ENCODE data around the gene WNT2.
"Not testable (repeated sequence)": the region's sequence is repeated elsewhere in the genome, so short reads cannot be mapped to it uniquely, and the experiment has no call there.

WNT2 gene

DNA sequence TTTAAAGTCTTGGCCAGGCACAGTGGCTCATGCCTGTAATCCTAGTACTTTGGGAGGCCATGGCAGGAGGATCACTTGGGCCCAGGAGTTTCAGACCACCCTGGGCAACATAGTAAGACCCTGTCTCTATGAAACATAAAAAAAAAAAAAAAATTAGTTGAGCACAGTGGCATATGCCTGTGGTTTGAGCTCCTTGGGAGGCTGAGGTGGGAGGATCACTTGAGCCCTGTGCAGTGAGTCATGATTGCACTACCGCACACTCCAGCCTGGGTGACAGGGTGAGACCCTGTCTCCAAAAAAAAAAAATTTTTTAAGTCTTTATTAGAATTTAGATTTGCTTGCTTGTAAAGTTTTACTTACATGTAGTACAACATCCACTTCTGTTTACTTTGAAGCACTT is 14.0 kb downstream of the WNT2 start:
- no peak for TF ChIP-seq YY1 (IDR thresholded peaks at IDR 0.05; ENCODE audit: insufficient read depth, insufficient read length)
- TF ChIP-seq SUZ12 (IDR thresholded peaks at IDR 0.05; ENCODE audit: extremely low read depth, insufficient read depth, insufficient read length), result no peak
- no peak for TF ChIP-seq ZNF274 (IDR thresholded peaks at IDR 0.05; ENCODE audit: low read depth, low read length)
- H3K4me3 ChIP-seq (ENCODE audit: insufficient read length, low read depth), result no peak overlapping the region
- no peaks in the 10 kb centered on the region for H3K4me1 ChIP-seq (ENCODE audit: insufficient read depth, insufficient read length)
- no peaks in the 10 kb centered on the region for H3K27me3 ChIP-seq (ENCODE audit: insufficient read depth, insufficient read length)
- no peaks in the 10 kb centered on the region for H3K9me3 ChIP-seq (ENCODE audit: insufficient read depth, low read length)
- DNase-seq (ENCODE audit: low read depth, low spot score), result no peak
- H3K36me3 ChIP-seq (ENCODE audit: insufficient read depth, insufficient read length, low read length), result no peaks in the 10 kb centered on the region
- no peak overlapping the region for H3K9ac ChIP-seq (ENCODE audit: insufficient read length, low read depth)

- H3K36me3 ChIP-seq (ENCODE audit: insufficient read depth, insufficient read length, low read length), result no peaks in the 10 kb centered on the region
- H3K27me3 ChIP-seq (ENCODE audit: insufficient read depth, insufficient read length), result no peaks in the 10 kb centered on the region
- TF ChIP-seq YY1 (IDR thresholded peaks at IDR 0.05; ENCODE audit: insufficient read depth, insufficient read length), result no peak
- no peak for TF ChIP-seq SUZ12 (IDR thresholded peaks at IDR 0.05; ENCODE audit: extremely low read depth, insufficient read depth, insufficient read length)
- TF ChIP-seq ZNF274 (IDR thresholded peaks at IDR 0.05; ENCODE audit: low read depth, low read length), result no peak
- no peak overlapping the region for H3K9ac ChIP-seq (ENCODE audit: insufficient read length, low read depth)
- H3K4me1 ChIP-seq (ENCODE audit: insufficient read depth, insufficient read length), result no peaks in the 10 kb centered on the region
- no peak for DNase-seq (ENCODE audit: low read depth, low spot score)
- no peaks in the 10 kb centered on the region for H3K9me3 ChIP-seq (ENCODE audit: insufficient read depth, low read length)
- H3K4me3 ChIP-seq (ENCODE audit: insufficient read length, low read depth), result no peak overlapping the region
Measured at GRCh38 chr7:117302396-117302795, 20.5 kb downstream of the WNT2 start.

DNA sequence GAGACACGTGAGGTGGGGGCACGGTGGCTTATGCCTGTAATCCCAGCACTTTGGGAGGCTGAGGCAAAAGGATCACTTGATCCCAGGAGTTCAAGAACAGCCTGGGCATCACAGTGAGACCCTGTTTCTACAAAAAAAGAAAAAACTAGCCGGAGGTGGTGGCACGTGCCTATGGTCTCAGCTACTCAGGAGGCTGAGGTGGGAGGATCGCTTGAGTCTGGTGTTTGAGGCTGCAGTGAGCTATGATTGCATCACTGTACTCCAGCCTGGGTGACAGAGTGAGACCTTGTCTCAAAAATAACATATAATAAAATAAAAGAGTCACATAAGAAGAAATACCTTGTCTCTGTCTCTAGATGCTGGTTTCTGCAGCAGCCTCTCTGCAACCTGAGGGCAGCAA is 22.4 kb downstream of the WNT2 start:
- H3K4me1 ChIP-seq (ENCODE audit: insufficient read depth, insufficient read length); H3K27me3 ChIP-seq (ENCODE audit: insufficient read depth, insufficient read length); DNase-seq (ENCODE audit: low read depth, low spot score); H3K4me3 ChIP-seq (ENCODE audit: insufficient read length, low read depth); H3K9ac ChIP-seq (ENCODE audit: insufficient read length, low read depth); H3K36me3 ChIP-seq (ENCODE audit: insufficient read depth, insufficient read length, low read length); H3K9me3 ChIP-seq (ENCODE audit: insufficient read depth, low read length): not testable (repeated sequence)

DNA sequence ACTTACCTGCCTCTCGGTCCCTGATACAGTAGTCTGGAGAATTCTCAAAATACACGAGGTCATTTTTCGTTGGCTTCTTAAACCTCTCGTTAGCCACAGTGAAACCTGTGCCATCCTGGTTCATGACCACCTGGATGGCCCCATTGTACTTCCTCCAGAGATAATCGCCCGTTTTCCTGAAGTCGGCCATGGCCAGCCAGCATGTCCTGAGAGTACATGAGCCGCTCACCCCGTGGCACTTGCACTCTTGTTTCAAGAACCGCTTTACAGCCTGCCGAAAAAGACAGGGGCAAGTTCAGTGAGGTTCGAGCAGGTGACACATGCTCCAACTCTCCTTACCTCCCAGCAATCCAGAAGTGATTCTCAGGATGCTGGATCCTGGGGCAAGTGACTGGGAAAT is 25.3 kb downstream of the WNT2 start:
- Histone ChIP-seq H3K9me3 (ENCODE audit: insufficient read depth, low read length) (no peaks in the 10 kb centered on the region), H3K36me3 (ENCODE audit: insufficient read depth, insufficient read length, low read length) (no peaks in the 10 kb centered on the region), H3K27me3 (ENCODE audit: insufficient read depth, insufficient read length) (no peaks in the 10 kb centered on the region), H3K4me1 (ENCODE audit: insufficient read depth, insufficient read length) (no peaks in the 10 kb centered on the region), H3K4me3 (ENCODE audit: insufficient read length, low read depth) (no peak overlapping the region), H3K9ac (ENCODE audit: insufficient read length, low read depth) (no peak overlapping the region)
- no peak for TF ChIP-seq ZNF274 (IDR thresholded peaks at IDR 0.05; ENCODE audit: low read depth, low read length)
- no peak for TF ChIP-seq YY1 (IDR thresholded peaks at IDR 0.05; ENCODE audit: insufficient read depth, insufficient read length)
- no peak for TF ChIP-seq SUZ12 (IDR thresholded peaks at IDR 0.05; ENCODE audit: extremely low read depth, insufficient read depth, insufficient read length)
- DNase-seq (ENCODE audit: low read depth, low spot score), result no peak

- H3K36me3 ChIP-seq (ENCODE audit: insufficient read depth, insufficient read length, low read length), result no peaks in the 10 kb centered on the region
- no peaks in the 10 kb centered on the region for H3K4me1 ChIP-seq (ENCODE audit: insufficient read depth, insufficient read length)
- no peaks in the 10 kb centered on the region for H3K27me3 ChIP-seq (ENCODE audit: insufficient read depth, insufficient read length)
- DNase-seq (ENCODE audit: low read depth, low spot score), result no peak
- H3K4me3 ChIP-seq (ENCODE audit: insufficient read length, low read depth), result no peak overlapping the region
- H3K9me3 ChIP-seq (ENCODE audit: insufficient read depth, low read length), result no peaks in the 10 kb centered on the region
- H3K9ac ChIP-seq (ENCODE audit: insufficient read length, low read depth), result no peak overlapping the region
- TF ChIP-seq YY1 (IDR thresholded peaks at IDR 0.05; ENCODE audit: insufficient read depth, insufficient read length) (no peak), ZNF274 (IDR thresholded peaks at IDR 0.05; ENCODE audit: low read depth, low read length) (no peak), SUZ12 (IDR thresholded peaks at IDR 0.05; ENCODE audit: extremely low read depth, insufficient read depth, insufficient read length) (no peak)
Measured at GRCh38 chr7:117296066-117296465, 26.8 kb downstream of the WNT2 start.

GRCh38 chr7:117285826-117286225 is 37.0 kb downstream of the WNT2 start:
- no peaks in the 10 kb centered on the region for H3K27me3 ChIP-seq (ENCODE audit: insufficient read depth, insufficient read length)
- no peak overlapping the region for H3K4me3 ChIP-seq (ENCODE audit: insufficient read length, low read depth)
- no peaks in the 10 kb centered on the region for H3K9me3 ChIP-seq (ENCODE audit: insufficient read depth, low read length)
- no peaks in the 10 kb centered on the region for H3K4me1 ChIP-seq (ENCODE audit: insufficient read depth, insufficient read length)
- DNase-seq (ENCODE audit: low read depth, low spot score), result no peak
- no peak for TF ChIP-seq ZNF274 (IDR thresholded peaks at IDR 0.05; ENCODE audit: low read depth, low read length)
- TF ChIP-seq YY1 (IDR thresholded peaks at IDR 0.05; ENCODE audit: insufficient read depth, insufficient read length), result no peak
- no peak for TF ChIP-seq SUZ12 (IDR thresholded peaks at IDR 0.05; ENCODE audit: extremely low read depth, insufficient read depth, insufficient read length)
- no peaks in the 10 kb centered on the region for H3K36me3 ChIP-seq (ENCODE audit: insufficient read depth, insufficient read length, low read length)
- H3K9ac ChIP-seq (ENCODE audit: insufficient read length, low read depth), result no peak overlapping the region

GRCh38 chr7:117284692-117285091 is 38.2 kb downstream of the WNT2 start:
- Histone ChIP-seq H3K9ac (ENCODE audit: insufficient read length, low read depth) (no peak overlapping the region), H3K9me3 (ENCODE audit: insufficient read depth, low read length) (no peaks in the 10 kb centered on the region), H3K4me3 (ENCODE audit: insufficient read length, low read depth) (no peak overlapping the region), H3K27me3 (ENCODE audit: insufficient read depth, insufficient read length) (no peaks in the 10 kb centered on the region), H3K36me3 (ENCODE audit: insufficient read depth, insufficient read length, low read length) (no peaks in the 10 kb centered on the region), H3K4me1 (ENCODE audit: insufficient read depth, insufficient read length) (no peaks in the 10 kb centered on the region)
- DNase-seq (ENCODE audit: low read depth, low spot score), result no peak
- TF ChIP-seq ZNF274 (IDR thresholded peaks at IDR 0.05; ENCODE audit: low read depth, low read length), result no peak
- TF ChIP-seq SUZ12 (IDR thresholded peaks at IDR 0.05; ENCODE audit: extremely low read depth, insufficient read depth, insufficient read length), result no peak
- TF ChIP-seq YY1 (IDR thresholded peaks at IDR 0.05; ENCODE audit: insufficient read depth, insufficient read length), result no peak

DNA sequence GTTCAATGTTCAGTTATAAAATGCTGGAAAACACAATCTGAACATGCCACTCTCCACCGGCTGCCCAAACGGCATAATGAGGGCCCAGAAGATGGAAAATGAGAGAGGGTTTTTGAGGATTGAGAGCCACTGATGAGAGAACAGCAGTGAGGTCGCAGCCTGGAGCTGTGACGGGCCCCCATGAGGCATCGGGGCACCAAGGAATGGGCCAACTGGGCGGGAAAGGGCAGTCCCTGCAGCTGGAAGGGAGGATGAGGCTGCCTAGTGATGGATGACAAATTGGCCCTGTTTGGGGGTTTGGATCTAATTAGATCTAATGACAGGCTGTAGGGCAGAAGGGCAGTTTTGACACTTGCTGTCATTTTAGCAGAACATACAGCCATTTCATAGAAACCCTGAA is 39.1 kb downstream of the WNT2 start:
- Histone ChIP-seq H3K27me3 (ENCODE audit: insufficient read depth, insufficient read length) (no peaks in the 10 kb centered on the region), H3K9ac (ENCODE audit: insufficient read length, low read depth) (no peak overlapping the region), H3K4me1 (ENCODE audit: insufficient read depth, insufficient read length) (no peaks in the 10 kb centered on the region), H3K9me3 (ENCODE audit: insufficient read depth, low read length) (no peaks in the 10 kb centered on the region), H3K4me3 (ENCODE audit: insufficient read length, low read depth) (no peak overlapping the region), H3K36me3 (ENCODE audit: insufficient read depth, insufficient read length, low read length) (no peaks in the 10 kb centered on the region)
- DNase-seq (ENCODE audit: low read depth, low spot score), result no peak
- TF ChIP-seq SUZ12 (IDR thresholded peaks at IDR 0.05; ENCODE audit: extremely low read depth, insufficient read depth, insufficient read length) (no peak), ZNF274 (IDR thresholded peaks at IDR 0.05; ENCODE audit: low read depth, low read length) (no peak), YY1 (IDR thresholded peaks at IDR 0.05; ENCODE audit: insufficient read depth, insufficient read length) (no peak)
